GM19455 (cell line): ENCODE data around the gene FREM3.
"Not testable (repeated sequence)": the region's sequence is repeated elsewhere in the genome, so short reads cannot be mapped to it uniquely, and the experiment has no call there.

Experiments
- ATAC-seq: cut with Tn5 transposase; IDR thresholded peaks from one replicate; pipeline ENCODE4 v1.9.1; 2021; ENCODE audit not compliant: unreplicated experiment

FREM3 gene

DNA sequence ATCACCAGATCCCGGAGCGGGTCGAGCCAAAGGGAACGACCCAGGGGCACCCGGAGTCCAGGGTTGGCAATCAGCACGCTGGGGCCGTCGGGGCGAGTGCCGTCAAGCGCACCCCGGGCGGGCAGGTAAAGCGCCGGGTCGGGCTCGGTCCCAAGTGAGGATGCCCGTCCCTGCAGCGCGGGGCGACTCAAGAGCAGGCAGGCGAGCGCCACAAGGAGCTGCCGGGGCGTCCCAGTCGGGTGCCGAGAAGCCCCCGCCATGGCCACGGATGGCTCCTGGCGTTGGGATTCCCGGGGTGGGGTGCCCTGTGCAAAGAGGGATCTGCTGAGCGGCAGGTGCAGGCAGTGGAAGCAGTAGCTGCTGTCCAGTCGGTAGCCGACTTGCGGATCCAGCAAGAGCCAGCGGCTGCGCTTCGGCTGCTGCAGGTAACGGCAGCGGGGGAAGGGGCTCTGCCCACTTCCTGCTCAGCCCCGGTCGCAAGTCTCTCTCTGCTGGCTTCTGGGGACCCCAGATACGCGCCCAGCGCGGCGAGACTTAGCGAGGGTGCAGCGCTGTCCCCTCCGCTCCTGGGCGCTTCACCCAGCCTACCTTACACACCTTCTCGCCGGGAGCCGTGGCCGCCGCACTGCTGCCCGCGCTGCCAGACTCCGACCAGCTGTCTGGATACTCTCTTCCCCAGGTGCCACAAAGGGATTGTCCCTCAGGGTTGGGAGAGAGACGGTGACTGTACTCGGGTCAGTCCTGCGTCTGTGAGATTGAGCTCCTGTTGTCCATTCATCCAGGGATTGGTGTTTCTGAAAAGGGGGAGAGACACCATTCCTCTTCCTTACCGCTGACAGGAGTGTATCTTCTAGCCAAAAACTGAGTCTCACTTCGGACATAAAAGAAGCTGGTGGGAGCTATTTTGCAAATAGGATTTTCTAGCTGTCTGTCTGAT lies at the start of gene FREM3:
TSS of gene FREM3 (minus strand) at position 260 of the 937 bp plus-strand sequence. CDS start at position 260, 0 bp downstream.
- no peak for ATAC-seq

DNA sequence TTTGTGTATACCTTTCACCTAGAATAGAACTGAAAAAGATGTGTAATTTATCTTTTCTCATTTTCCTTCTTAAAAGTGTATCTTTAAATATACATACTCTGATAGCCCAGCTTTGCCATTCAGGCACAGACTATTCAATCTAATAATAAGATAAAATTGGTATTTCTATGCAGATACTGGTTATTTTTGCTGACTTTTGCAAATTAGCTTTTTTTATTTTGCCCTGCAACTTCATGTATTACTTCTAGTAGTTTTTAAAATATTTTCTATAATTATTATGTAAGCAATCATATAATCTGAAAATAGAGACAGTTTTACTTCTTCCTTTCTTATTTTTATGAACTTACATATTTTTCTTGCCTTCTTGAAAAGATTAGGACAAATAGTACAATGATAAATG lies 45.4 kb upstream of the FREM3 start:
- no peak for ATAC-seq

DNA sequence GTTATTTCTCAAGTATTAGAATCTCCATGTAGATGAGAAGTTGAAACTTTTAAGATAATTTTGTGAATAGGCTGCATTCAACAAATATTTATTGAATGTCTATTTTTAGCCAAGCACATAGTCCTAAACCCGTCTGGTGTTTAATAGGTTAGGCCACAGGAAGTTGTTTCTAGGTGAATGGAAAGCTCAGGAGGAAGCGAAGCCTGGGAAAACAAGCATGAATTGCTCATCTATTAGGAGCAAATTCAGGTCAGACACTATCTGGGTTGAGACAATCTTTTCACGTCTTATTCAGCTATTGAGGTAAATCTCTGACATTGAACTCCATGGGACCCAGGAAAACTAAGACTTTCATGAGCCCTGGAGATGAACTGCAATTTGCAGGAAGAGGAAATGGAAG lies 43.1 kb upstream of the FREM3 start:
- no peak for ATAC-seq

DNA sequence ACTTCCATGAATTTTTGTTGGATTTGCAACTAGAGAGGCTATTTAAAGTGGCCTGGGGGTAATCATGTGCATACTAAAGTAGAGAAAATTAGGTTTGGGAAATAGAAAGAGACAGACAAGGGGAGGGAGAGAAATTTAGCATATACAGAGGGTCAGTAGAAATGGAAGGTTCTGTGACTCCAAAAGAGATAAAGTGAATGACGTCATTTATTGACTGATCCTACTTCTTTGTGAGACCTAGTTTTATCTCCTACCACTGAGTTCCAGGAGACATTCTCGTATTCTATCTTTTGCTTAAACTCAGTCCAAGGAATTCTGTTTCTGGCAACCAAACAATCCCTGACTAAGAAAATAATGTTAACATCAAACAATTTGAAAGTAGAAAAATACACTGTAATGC lies 42.4 kb upstream of the FREM3 start:
- ATAC-seq: no peak

DNA sequence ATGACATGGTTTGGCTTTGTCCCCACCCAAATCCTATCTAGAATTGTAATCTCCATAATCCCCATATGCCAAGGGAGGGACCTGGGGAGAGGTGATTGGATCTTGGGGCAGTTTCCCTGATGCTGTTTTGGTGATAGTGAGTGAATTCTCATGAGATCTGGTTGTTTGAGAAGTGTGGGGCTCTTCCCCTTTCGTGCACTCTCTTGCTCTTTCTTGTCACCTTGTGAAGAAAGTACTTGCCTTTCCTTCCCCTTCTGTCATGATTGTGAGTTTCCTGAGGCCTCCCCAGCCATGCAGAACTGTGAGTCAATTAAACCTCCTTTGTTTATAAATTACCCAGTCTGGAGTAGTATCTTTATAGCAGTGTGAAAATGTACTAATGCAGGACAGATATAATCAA lies 36.4 kb upstream of the FREM3 start:
- no peak for ATAC-seq

DNA sequence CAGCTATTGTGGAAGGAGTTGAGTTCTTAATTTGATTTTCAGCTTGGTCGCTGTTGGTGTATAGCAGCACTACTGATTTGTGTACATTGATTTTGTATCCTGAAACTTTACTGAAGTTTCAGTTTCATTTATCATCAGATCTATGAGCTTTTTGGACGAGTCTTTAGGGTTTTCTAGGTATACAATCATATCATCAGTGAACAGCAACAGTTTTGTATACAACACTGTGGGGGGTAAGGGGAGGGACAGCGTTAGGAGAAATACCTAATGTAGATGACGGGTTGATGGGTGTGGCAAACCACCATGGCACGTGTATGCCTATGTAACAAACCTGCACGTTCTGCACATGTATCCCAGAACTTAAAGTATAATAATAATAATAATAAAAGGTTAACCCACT lies 35.6 kb upstream of the FREM3 start:
- ATAC-seq: not testable (repeated sequence)

DNA sequence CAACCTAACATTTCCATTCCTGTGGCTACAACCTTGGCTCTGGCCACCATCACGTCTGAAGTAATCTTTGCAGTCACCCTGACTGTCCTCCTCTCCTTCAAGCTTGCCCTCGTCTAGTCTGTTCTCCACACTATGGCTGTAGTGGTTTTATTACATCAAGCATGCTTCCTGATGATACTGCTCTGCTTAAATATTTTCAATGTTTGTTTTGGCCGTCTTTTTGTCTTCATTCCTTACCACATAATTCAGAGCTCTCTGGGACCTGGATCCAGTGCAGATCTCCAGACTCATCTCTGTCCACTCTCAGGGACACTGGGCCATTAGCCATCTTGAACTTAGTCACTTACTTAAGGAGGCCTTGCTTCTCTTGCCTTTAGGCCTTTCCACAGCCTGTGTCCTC lies 27.7 kb upstream of the FREM3 start:
- no peak for ATAC-seq

DNA sequence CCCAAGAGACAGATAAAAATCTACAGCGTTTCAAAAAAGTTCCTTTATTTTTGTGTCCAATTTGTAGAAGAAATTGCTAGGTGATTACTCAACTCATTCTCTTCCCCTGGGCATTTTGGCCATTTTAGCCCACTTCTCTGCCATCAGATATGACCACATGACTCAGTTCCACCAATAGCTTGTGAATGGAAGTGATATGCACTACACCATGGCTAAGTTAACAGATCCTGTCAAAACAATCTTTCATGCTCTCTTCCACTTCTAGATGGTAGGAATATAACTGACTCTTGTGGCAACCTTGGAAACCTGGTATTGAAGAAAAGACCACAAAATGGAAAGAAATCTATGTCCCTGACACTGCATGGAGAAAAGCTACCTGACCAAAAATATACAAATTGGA lies 26.2 kb upstream of the FREM3 start:
- ATAC-seq: no peak

DNA sequence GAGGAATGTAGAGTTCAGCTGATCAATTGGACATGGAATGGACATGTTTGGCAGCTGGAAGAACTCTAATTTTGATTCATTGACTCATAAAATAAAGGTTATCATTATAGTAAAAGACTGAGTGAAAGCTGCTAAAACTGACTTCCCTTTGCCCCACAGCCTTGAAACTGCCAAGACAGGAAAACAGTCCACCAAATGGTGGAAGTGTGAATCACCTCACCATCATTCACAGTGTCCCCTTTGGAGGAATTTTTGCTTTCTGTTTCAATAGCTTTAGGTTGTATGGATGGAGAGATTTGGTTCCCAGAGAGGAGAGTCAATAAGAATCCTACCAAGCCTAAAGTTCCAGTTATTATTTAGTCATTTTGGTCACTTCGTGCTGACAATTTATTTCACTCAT lies 20.8 kb upstream of the FREM3 start:
- no peak for ATAC-seq

DNA sequence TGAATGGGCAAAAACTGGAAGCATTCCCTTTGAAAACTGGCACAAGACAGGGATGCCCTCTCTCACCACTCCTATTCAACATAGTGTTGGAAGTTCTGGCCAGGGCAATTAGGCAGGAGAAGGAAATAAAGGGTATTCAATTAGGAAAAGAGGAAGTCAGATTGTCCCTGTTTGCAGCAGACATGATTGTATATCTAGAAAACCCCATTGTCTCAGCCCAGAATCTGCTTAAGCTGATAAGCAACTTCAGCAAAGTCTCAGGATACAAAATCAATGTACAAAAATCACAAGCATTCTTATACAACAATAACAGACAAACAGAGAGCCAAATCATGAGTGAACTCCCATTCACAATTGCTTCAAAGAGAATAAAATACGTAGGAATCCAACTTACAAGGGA lies 18.3 kb upstream of the FREM3 start:
- not testable (repeated sequence) for ATAC-seq

DNA sequence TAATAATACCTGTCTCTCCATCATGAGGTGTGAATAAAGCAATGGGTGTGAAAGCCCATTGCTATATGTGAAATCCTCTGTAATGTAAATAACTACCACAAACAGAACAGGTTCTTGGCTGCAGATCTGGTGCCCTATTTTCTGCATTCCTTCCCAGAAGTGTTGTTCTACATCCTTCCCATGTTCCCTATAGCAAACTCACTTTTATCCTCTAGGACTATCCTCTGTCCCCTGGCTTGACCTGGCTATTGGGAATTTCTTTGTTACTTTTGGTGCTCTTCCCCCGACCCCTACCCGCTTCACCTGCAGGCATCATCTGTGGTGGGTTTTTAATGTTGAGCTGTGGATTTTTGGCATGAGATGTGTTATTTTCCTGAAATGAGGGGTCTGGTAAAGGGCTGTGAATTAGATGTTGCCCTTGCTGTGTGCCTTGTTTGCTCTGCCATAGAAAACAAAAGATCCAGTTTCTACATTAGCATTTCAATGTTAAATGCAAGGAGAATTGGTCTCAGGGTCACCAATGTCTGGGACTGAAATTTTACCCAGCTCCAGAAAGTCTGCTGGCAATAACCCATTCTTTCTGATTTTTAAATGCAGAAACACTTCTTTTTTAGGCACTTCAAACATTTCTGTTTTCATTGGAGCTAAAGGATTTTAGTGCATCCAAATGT lies 13.6 kb upstream of the FREM3 start:
- no peak for ATAC-seq

DNA sequence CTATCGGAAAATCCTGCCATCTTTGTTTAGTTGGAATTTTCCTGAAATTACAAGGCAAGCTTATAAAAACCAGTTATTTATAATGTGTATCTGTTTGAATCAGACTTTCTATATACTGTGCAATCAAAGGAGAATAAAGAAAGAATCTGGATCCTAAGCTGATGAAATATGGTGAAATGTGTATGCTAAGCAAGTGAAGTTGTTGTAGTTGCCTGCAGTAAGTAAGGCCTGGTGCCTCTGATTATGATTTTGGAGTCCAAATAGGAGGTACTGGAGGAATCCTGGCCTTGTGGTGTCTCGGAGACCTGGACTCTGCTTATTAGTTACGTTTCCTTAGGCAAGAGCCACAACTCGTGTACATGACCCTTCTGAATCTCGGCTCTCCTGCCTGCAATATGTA lies 13.1 kb upstream of the FREM3 start:
- no peak for ATAC-seq

DNA sequence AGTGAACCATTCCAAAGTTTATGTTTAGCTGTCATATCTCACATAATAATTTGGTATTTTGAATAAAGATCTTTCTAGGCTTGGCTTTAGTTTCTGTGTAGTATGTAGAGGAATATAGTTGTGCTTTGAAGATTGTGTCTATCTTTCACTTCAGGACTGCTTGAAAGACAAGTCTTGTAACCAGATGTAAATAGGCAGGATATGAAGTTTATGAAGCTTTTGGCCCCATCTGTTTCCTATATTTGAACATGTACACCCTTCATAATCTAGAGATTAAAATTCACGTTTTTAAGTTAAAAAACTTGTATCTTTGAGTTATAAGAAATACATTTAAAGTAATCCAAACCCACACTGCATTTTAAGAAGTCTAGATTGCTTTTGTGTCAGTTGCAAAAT lies 11.7 kb upstream of the FREM3 start:
- ATAC-seq: no peak

DNA sequence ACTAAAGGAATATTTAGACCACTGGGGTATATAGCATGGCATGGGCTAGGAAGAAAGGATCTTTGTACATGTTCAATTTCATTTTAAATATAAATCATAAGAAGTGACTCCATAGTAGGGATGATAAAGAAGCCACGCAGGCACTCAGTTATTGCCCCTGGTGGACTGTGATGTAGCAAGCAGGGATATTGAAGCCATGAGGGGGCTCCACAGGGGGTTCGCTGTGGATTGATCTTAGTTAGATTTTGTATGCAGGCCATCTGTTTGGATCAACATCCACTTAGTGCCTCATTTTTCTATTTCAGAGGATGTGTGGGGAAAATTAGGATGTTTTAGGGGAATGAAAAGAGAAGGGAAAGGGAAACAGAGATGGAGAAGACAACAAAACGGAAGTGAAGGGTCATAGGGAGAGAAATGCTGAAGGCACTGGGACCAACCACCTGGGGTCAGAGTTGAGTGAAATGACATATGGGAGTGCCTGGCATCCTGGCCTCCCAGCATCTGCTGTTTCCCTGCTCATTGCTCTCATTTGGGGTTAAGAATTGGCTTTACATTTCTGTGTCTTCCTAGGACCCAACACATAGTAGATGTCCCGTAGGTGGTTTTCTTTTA lies 11.2 kb upstream of the FREM3 start:
- ATAC-seq: no peak

DNA sequence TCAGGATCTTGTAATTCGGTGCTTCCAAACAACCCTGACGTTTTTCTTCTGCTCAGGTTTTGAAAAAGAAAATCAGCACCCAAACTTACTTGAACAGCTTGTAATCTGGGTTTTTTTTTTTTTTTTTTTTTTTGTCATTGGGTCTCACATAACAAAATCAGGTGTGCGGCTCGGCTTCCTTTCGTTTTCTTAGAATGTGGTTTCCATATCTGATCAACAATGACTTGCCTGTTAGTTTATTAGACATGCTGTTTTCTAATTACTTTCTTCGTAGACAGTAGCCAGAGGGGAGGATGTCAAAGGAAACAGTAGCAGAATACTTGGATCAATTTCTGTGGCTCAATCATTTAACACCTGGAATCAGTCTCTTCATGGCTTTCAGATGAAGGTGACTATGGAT lies 890 bp upstream of the FREM3 start:
- no peak for ATAC-seq

DNA sequence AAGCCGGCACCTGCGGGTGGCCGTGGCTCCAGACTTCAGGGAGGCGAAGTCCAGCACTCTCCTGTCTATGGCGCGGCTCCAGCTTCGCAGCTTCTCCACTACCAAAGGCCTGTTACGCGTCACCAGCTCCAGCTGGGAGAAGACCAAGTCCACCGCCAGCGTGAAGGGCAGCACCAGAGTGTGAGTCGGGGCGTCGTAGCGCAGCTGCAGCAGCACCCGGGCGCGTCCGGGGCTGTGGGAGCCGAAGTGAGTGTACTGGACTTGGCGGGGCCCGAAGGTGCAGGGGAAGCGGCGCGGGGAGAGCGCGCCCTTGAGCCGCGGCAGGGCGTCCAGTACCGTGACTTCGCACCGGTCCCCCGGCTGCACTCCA lies 444 bp downstream of the FREM3 start:
- no peak for ATAC-seq

DNA sequence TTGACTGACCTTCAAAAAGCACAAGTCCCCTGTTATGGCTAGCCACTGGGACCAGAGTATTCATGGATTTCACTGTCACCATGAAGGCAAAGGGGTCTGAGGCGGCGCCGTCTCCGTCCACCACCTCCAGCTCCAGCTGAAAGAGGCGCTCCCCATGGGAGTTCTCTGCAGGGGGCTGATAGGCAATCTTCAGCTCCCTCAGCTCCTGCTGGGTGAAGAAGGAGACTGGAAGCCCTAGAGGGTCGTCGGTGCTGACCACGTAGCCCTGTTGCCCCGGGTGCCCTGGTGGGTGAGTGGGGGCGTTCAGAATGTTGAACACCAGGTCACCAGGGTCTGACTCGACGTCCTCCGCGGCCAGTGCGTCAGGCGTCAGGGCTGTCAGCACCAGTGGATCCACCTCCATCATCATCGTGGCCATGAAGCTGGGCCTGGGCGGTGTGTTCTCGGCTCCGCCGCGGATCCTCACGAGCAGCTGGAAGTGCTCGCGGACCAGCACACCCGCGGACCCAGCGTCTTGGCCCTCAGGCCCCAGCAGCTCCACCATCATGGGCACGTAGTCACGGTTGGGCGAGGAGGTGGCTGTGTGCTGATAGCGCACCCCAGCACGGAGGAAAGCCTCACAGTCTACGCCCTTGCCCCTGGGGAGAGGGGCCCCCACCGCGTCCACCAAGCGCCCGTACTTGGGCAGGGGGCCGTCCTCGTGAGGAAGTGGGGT lies 987 bp downstream of the FREM3 start:
- no peak for ATAC-seq

DNA sequence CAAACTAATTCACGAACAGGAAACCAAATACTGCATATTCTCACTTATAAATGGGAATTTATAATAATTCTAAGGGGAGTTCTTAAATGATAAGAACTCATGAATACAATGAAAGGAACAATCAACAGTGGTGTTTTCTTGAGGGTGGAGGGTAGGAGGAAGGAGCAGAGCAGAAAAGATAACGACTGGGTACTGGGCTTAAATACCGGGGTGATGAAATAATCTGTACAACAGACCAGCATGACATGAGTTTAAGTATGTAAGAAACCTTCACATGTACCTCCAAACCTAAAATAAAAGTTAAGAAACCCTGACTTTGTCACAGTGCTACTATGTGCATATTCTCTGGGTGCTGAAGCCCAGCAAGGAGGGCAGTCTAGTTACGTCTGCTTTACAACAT lies 6.6 kb downstream of the FREM3 start:
- ATAC-seq: no peak

DNA sequence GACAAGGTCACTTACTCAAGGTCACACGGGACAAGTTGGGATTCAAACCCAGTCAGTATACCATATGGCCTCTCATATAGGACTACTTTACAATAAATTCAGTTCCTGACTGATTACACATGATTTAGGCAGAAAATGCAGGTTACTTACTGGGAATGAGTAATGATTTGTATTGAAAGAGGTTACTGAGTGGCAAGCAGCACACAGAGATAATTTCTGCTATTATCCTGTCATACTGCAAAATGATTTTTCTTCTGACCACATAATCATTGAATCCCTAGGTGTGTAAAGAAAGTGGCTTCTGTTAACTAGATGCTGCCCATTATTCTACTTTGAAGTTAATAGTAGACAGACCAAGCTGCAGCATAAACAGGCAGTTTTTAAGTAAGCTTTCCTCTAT lies 8.2 kb downstream of the FREM3 start:
- no peak for ATAC-seq

DNA sequence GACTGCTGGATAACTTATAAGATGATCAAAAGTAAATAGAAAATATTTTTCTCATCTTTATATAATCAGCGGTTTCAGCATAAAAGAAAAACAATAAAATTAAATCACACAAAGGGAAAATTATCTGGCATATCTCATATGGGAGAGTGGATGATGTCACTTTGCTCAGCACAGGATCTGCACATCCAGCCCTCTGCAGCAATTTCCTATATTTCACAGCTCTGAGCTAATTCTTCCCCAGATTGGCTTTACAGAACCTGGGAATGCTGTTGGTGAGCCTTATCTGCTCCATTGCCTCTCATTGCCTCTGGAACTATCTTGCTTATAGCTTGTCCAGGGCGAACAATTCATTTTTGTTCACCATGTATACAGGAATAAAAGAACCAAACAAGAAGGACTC lies 21.0 kb downstream of the FREM3 start:
- ATAC-seq: no peak

DNA sequence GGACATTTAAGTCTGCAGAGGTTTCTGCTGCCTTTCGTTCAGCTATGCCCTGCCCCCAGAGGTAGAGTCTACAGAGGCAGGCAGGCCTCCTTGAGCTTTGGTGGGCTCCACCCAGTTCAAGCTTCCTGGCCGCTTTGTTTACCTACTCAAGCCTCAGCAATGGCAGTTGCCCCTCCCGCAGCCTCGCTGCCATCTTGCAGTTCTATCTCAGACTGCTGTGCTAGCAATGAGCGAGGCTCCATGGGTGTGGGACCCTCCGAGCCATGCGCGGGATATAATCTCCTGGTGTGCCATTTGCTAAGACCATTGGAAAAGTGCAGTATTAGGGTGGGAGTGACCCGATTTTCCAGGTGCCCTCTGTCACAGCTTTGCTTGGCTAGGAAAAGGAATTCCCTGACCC lies 26.8 kb downstream of the FREM3 start:
- ATAC-seq: not testable (repeated sequence)
